Measurements from ENCODE around the gene HDAC4. TPM values are rescaled to one million over a fixed set of nuclear protein-coding genes. Genes with fewer than 3 reads are reported as not detected.

The HDAC4 gene
- total RNA-seq, 4 donors from 2014 or later: 12.9 to 91.6 (median 39.8) TPM

GRCh38 chr2:239034561-239035341 lies 366.1 kb downstream of the HDAC4 start:
- TF ChIP-seq POLR2A (IDR thresholded peaks at IDR 0.05) (no peak), CTCF (IDR thresholded peaks at IDR 0.05) (no peak)
- Histone ChIP-seq H3K27me3 (no peaks in the 10 kb centered on the region), H3K27ac (no peak overlapping the region), H3K4me1 (peaks cover 0 to 3% of the 10 kb centered on the region in 2 donors), H3K9me3 (no peaks in the 10 kb centered on the region), H3K4me3 (replicated peaks in 1 of 3) (no peak overlapping the region), H3K36me3 (no peaks in the 10 kb centered on the region)
- intact Hi-C loops (cut with DNase I): loop anchor here (5.0 to 10.0 kb wide), 2 partner anchors 690 to 848 kb away; no protein-coding TSS in a partner anchor
- WGBS, 2 donors: 80 to 84% methylated on average over 14 to 16 of the region's 19 CpGs
- DNase-seq: no peak

- Histone ChIP-seq H3K27ac (no peak overlapping the region), H3K27me3 (no peaks in the 10 kb centered on the region), H3K36me3 (no peaks in the 10 kb centered on the region), H3K4me3 (replicated peaks in 1 of 3) (no peak overlapping the region), H3K4me1 (peaks cover 0 to 3% of the 10 kb centered on the region in 2 donors), H3K9me3 (no peaks in the 10 kb centered on the region)
- no peak for DNase-seq
- intact Hi-C loops (cut with DNase I): loop anchor here (10.0 kb wide), 1 partner anchor 691 kb away; no protein-coding TSS in a partner anchor
- TF ChIP-seq CTCF (IDR thresholded peaks at IDR 0.05): no peak
- TF ChIP-seq POLR2A (IDR thresholded peaks at IDR 0.05): no peak
- WGBS, 2 donors: 86 to 87% methylated on average over 13 of the region's 13 CpGs
Measured at GRCh38 chr2:239033801-239034560, 366.8 kb downstream of the HDAC4 start.

GRCh38 chr2:239029958-239030357 lies 370.9 kb downstream of the HDAC4 start:
- no peak for DNase-seq
- Histone ChIP-seq H3K4me1 (no peaks in the 10 kb centered on the region), H3K9me3 (no peaks in the 10 kb centered on the region), H3K4me3 (replicated peaks in 1 of 3) (no peak overlapping the region), H3K36me3 (no peaks in the 10 kb centered on the region), H3K27me3 (no peaks in the 10 kb centered on the region), H3K27ac (no peak overlapping the region)
- WGBS, 2 donors: 72 to 75% methylated on average over 9 of the region's 9 CpGs
- TF ChIP-seq POLR2A (IDR thresholded peaks at IDR 0.05): no peak
- no peak for TF ChIP-seq CTCF (IDR thresholded peaks at IDR 0.05)
- intact Hi-C loops (cut with DNase I): loop anchor here (10.0 kb wide), 1 partner anchor 695 kb away; no protein-coding TSS in a partner anchor

- TF ChIP-seq POLR2A (IDR thresholded peaks at IDR 0.05): no peak
- TF ChIP-seq CTCF (IDR thresholded peaks at IDR 0.05): no peak
- Histone ChIP-seq H3K27me3 (no peaks in the 10 kb centered on the region), H3K4me1 (no peaks in the 10 kb centered on the region), H3K9me3 (no peaks in the 10 kb centered on the region), H3K4me3 (replicated peaks in 1 of 3) (no peak overlapping the region), H3K36me3 (no peaks in the 10 kb centered on the region), H3K27ac (no peak overlapping the region)
- intact Hi-C loops (cut with DNase I): no loop called here
- WGBS, 2 donors: 80 to 96% methylated on average over 4 to 5 of the region's 5 CpGs
- no peak for DNase-seq
Measured at GRCh38 chr2:239028253-239028619, 372.6 kb downstream of the HDAC4 start.
